Skeletal muscle tissue (tissue), 4 donors: Measurements from ENCODE around the gene EDA. TPM values are rescaled to one million over a fixed set of nuclear protein-coding genes. Genes with fewer than 3 reads are reported as not detected.

Source experiments
- H3K27ac ChIP-seq: one replicate; pipeline ENCODE4 v1.7.0; 2013; ENCODE audit warnings: mild to moderate bottlenecking, low read depth, low read length, inconsistent platforms
- H3K27me3 ChIP-seq, 3 donors: one replicate each; pipeline ENCODE4 v1.7.0; 2013; ENCODE audit warnings: low read length in 3 of 3; ENCODE audit not compliant: control insufficient read depth in 3 of 3, insufficient read depth in 3 of 3
- H3K36me3 ChIP-seq, 3 donors: one replicate each; pipeline ENCODE4 v1.7.0; 2013; ENCODE audit warnings: low read length in 3 of 3; ENCODE audit not compliant: control insufficient read depth in 3 of 3, insufficient read depth in 3 of 3
- H3K4me1 ChIP-seq, 3 donors: one replicate each; pipeline ENCODE4 v1.7.0; 2013; ENCODE audit warnings: low read length in 3 of 3, mild to moderate bottlenecking in 3 of 3; ENCODE audit not compliant: control insufficient read depth in 3 of 3, insufficient read depth in 3 of 3
- H3K4me3 ChIP-seq, 3 donors: one replicate each; pipeline ENCODE4 v1.7.0; 2013; ENCODE audit warnings: low read length in 3 of 3
- H3K9ac ChIP-seq, 3 donors: one replicate each; pipeline ENCODE4 v1.7.0; 2013; ENCODE audit warnings: low read length in 3 of 3, mild to moderate bottlenecking in 3 of 3, moderate library complexity in 2 of 3, low read depth in 1 of 3
- H3K9me3 ChIP-seq, 3 donors: one replicate each; pipeline ENCODE4 v1.7.0; 2013; ENCODE audit warnings: low read length in 3 of 3; ENCODE audit not compliant: control insufficient read depth in 3 of 3
- total RNA-seq: library from RNA; depleted of rRNA; stranded (reverse); fragments of >200 nt; gene quantifications from one replicate; pipeline ENCODE4 v1.2.3, GENCODE V29; 2014
- donor health status: Osteomylitis.

EDA gene
- total RNA-seq, 1 donor from 2014 or later, result 11.0 TPM

GRCh38 chrX:69616457-69617203 lies 717 bp downstream of the EDA start:
- Histone ChIP-seq H3K27ac (no peak overlapping the region), H3K9ac (peak overlapping the region in 2 of 3 donors; percentile 51 to 60), H3K9me3 (no peaks in the 10 kb centered on the region), H3K36me3 (no peaks in the 10 kb centered on the region), H3K4me1 (peaks cover 0 to 10% (median 4%) of the 10 kb centered on the region in 3 donors), H3K4me3 (peak overlapping the region; percentile 56 to 70 (median 70)), H3K27me3 (peaks cover 0 to 2% (median 0%) of the 10 kb centered on the region in 3 donors)

DNA sequence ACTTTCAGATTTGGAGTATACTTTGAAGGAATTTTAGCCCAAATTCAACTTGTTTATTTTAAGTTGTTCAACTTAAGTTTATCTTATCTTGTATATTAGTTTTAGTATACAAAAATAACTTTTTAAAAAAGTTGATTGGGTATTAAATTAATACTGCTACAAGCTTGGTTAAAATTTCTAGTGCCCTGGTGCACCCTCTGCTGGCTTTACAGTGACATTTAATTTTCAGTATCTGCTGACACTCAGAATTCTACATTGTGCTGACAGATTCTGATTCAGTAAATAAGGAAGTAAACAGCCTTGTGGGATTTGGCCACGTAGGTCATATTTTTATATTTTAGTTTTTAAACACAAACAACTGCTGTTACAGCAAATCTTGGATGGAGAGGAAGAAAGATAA lies 2.9 kb downstream of the EDA start:
- Histone ChIP-seq H3K27me3 (peaks cover 0 to 2% (median 0%) of the 10 kb centered on the region in 3 donors), H3K9ac (no peak overlapping the region), H3K36me3 (no peaks in the 10 kb centered on the region), H3K9me3 (no peaks in the 10 kb centered on the region), H3K27ac (no peak overlapping the region), H3K4me1 (peaks cover 0 to 10% (median 4%) of the 10 kb centered on the region in 3 donors), H3K4me3 (no peak overlapping the region)

DNA sequence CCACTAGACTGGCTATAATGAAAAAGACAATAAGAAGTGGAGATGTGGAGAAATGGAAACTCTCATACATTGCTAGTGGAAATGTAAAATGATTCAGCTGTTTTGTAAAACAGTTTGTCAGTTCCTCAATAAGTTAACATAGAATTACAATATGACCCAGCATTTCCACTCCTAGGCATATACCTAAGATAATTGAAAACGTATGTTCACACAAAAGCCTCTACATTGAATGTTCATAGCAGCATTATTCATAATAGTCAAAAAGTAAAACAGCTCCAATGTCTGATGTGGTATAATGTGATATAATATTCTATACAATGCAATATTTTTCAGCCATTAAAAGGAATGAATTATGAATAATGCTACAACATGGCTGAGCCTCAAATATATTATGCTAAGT lies 10.2 kb downstream of the EDA start:
- no peaks in the 10 kb centered on the region for H3K4me1 ChIP-seq
- no peak overlapping the region for H3K27ac ChIP-seq
- H3K27me3 ChIP-seq, result no peaks in the 10 kb centered on the region
- H3K9ac ChIP-seq, result no peak overlapping the region
- no peaks in the 10 kb centered on the region for H3K36me3 ChIP-seq
- H3K9me3 ChIP-seq, result no peaks in the 10 kb centered on the region
- no peak overlapping the region for H3K4me3 ChIP-seq

DNA sequence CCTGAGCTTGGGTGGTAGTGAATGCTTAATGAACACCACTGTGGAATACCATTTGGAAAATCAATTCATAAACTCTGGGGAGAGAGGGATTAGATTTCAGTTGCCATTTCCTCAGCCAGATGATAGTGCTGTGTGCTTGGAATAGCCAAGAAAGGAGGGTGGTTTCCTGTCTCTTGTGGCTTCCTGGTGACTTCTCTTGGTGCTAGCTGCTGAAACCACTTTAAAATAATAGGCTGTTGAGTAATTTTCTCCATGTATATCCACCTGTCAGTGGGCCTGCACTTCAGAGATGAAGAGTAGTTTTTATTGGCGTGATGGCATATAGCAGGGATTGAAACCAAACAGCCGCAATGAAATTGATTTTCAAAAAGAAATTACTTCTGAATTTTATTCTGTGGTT lies 11.8 kb downstream of the EDA start:
- H3K36me3 ChIP-seq, result no peaks in the 10 kb centered on the region
- no peaks in the 10 kb centered on the region for H3K4me1 ChIP-seq
- no peak overlapping the region for H3K9ac ChIP-seq
- no peak overlapping the region for H3K4me3 ChIP-seq
- no peaks in the 10 kb centered on the region for H3K9me3 ChIP-seq
- H3K27me3 ChIP-seq, result no peaks in the 10 kb centered on the region
- H3K27ac ChIP-seq, result no peak overlapping the region

- Histone ChIP-seq H3K9ac (no peak overlapping the region), H3K27ac (no peak overlapping the region), H3K27me3 (no peaks in the 10 kb centered on the region), H3K4me1 (no peaks in the 10 kb centered on the region), H3K9me3 (no peaks in the 10 kb centered on the region), H3K4me3 (no peak overlapping the region), H3K36me3 (no peaks in the 10 kb centered on the region)
These were observed 14.2 kb downstream of the EDA start for GRCh38 chrX:69630147-69630546.

GRCh38 chrX:69664693-69665092 lies 48.8 kb downstream of the EDA start:
- Histone ChIP-seq H3K27ac (no peak overlapping the region), H3K4me1 (no peaks in the 10 kb centered on the region), H3K27me3 (no peaks in the 10 kb centered on the region), H3K9ac (no peak overlapping the region), H3K36me3 (no peaks in the 10 kb centered on the region), H3K9me3 (no peaks in the 10 kb centered on the region), H3K4me3 (no peak overlapping the region)

DNA sequence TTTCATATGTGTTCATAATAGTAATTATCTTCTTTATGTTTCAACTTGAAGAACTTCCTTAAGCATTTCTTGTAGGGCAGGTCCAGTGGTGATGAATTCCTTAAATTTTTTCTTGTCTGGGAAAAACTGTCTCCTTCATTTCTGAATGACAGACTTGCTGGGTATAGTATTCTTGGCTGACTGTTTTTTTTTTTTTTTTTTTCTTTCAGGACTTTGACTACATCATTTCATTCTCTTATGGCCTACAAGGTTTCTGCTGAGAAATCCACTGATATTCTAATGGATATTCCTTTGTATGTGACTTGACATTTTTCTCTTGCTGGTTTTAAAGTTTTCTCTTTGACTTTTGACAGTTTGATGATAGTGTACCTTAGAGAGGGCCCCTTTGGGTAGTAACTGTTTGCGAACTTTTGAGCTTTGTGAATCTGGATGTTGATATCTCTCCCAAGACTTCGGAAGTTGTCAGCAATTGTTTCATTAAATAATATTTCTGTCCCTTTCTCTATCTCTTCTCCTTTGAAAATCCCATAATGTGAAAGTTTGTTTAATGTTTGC lies 54.2 kb downstream of the EDA start:
- Histone ChIP-seq H3K9me3 (no peaks in the 10 kb centered on the region), H3K9ac (no peak overlapping the region), H3K27ac (no peak overlapping the region)

DNA sequence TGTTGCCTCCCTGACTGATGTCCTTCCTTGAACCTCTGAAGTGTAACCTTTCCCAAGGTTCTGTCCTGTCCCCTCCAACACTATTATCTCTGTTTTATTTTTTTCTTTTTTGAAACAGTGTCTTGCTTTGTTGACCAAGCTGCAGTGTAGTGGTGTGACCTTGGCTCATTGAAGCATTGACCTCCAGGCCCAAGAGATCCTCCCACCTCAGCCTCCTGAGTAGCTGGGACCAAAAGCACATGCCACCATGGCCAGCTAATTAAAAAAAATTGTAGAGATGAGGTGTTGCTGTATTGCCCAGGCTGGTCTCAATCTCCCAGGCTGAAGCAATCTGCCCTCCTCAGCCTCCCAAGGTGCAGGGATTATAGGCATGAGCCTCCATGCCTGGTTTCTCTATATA lies 59.0 kb downstream of the EDA start:
- H3K27ac ChIP-seq, result no peak overlapping the region
- no peaks in the 10 kb centered on the region for H3K36me3 ChIP-seq
- no peak overlapping the region for H3K9ac ChIP-seq
- H3K4me3 ChIP-seq, result no peak overlapping the region
- no peaks in the 10 kb centered on the region for H3K4me1 ChIP-seq
- H3K9me3 ChIP-seq, result no peaks in the 10 kb centered on the region
- no peaks in the 10 kb centered on the region for H3K27me3 ChIP-seq

More for the DNA sequence above, 54.2 kb downstream of the EDA start:
- H3K36me3 ChIP-seq, result no peaks in the 10 kb centered on the region
- no peak overlapping the region for H3K4me3 ChIP-seq
- H3K4me1 ChIP-seq, result no peaks in the 10 kb centered on the region
- no peaks in the 10 kb centered on the region for H3K27me3 ChIP-seq

GRCh38 chrX:69705818-69706217 lies 89.9 kb downstream of the EDA start:
- Histone ChIP-seq H3K36me3 (no peaks in the 10 kb centered on the region), H3K4me3 (no peak overlapping the region), H3K27me3 (no peaks in the 10 kb centered on the region), H3K4me1 (no peaks in the 10 kb centered on the region), H3K27ac (no peak overlapping the region), H3K9me3 (no peaks in the 10 kb centered on the region), H3K9ac (no peak overlapping the region)

DNA sequence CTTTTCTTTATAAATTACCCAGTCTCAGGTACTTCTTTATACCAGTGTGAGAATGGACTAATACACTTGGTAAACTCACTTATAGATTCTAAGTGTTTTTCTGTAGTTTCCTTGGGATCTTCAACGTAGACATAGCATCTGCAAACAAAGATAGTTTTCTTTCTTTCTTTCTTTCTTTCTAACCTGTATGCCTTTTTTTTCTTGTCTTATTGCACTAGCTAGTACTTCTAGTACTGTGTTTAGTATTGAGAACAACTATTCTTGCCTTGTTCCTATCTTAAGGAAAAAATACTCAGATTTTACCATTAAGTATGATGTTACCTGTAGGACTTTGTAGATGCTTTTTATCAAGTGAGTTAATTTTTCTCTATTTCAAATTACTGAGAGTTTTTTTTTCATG lies 102.2 kb downstream of the EDA start:
- Histone ChIP-seq H3K27ac (no peak overlapping the region), H3K9me3 (peaks cover 0 to 7% (median 3%) of the 10 kb centered on the region in 3 donors), H3K9ac (no peak overlapping the region), H3K36me3 (no peaks in the 10 kb centered on the region), H3K4me3 (no peak overlapping the region), H3K4me1 (no peaks in the 10 kb centered on the region), H3K27me3 (no peaks in the 10 kb centered on the region)
